HepG2 (cell line): ENCODE measurements around the gene SLC18A2. TPM values are rescaled to one million over a fixed set of nuclear protein-coding genes. Genes with fewer than 3 reads are reported as not detected.
A peak's percentile ranks its signal among the peaks of the same experiment; 100 is the strongest.

Experiments used
- AGO1 ChIP-seq: fragments of 200-400 bp; formaldehyde crosslinking; IDR thresholded peaks from 2 replicates; pipeline ENCODE4 v1.6.1; 2017; ENCODE audit warnings: mild to moderate bottlenecking, low read depth, low read length, moderate library complexity; ENCODE audit not compliant: poor library complexity, severe bottlenecking
- ATF1 ChIP-seq: IDR thresholded peaks from 2 replicates; pipeline ENCODE4 v1.6.1; 2016; ENCODE audit warnings: mild to moderate bottlenecking, control low read depth
- CEBPG ChIP-seq: IDR thresholded peaks from 2 replicates; pipeline ENCODE4 v1.6.1; 2016
- ETV6 ChIP-seq: sonication (generic); formaldehyde crosslinking; conservative IDR thresholded peaks from 2 replicates; pipeline ENCODE4 v1.4.0; 2020; ENCODE audit warnings: missing genetic modification reagents
- HMG20A ChIP-seq: IDR thresholded peaks from 2 replicates; pipeline ENCODE4 v1.6.1; 2016; ENCODE audit warnings: borderline replicate concordance
- HMGXB3 ChIP-seq: sonication (generic); formaldehyde crosslinking; IDR thresholded peaks from 2 replicates; pipeline ENCODE4 v1.4.0; 2020; ENCODE audit warnings: missing genetic modification reagents, borderline replicate concordance
- SNAPC4 ChIP-seq: sonication (generic); formaldehyde crosslinking; IDR thresholded peaks from 2 replicates; pipeline ENCODE4 v1.4.0; 2020; ENCODE audit warnings: mild to moderate bottlenecking, missing genetic modification reagents
- SP2 ChIP-seq: sonication (generic); formaldehyde crosslinking; IDR thresholded peaks from 2 replicates; pipeline ENCODE4 v1.5.1; 2020; ENCODE audit warnings: mild to moderate bottlenecking, missing genetic modification reagents
- SUZ12 ChIP-seq: fragments of 150-350 bp; IDR thresholded peaks from 2 replicates; pipeline ENCODE4 v1.6.1; 2014; ENCODE audit warnings: low read depth, low read length
- TRIM24 ChIP-seq: sonication (generic); formaldehyde crosslinking; IDR thresholded peaks from 2 replicates; pipeline ENCODE4 v1.8.0; 2022; ENCODE audit warnings: mild to moderate bottlenecking, missing genetic modification reagents
- ZBTB44 ChIP-seq: sonication (generic); formaldehyde crosslinking; IDR thresholded peaks from 2 replicates; pipeline ENCODE4 v1.4.0; 2020; ENCODE audit warnings: missing genetic modification reagents
- ZNF672 ChIP-seq: sonication (generic); formaldehyde crosslinking; IDR thresholded peaks from 2 replicates; pipeline ENCODE4 v1.8.1; 2022; ENCODE audit warnings: missing genetic modification reagents
- polyA plus RNA-seq, 8 experiments: library from polyadenylated mRNA; depleted of rRNA in 3 of 8; stranded (reverse) in 7 of 8; unstranded in 1 of 8; fragments of >200 nt; fragmentation: Illumina TruSeq in 4 of 8; extraction: Trizol in 4 of 8; gene quantifications; 2 replicates each; pipeline versions ENCODE4 v1.2.1 to v1.2.3, GENCODE V29; 2011 to 2016; ENCODE audit warnings: low read depth in 4 of 8, missing spikeins in 1 of 8, mixed read lengths in 1 of 8; ENCODE audit not compliant: insufficient read depth in 1 of 8
- total RNA-seq, 5 experiments: library from RNA; depleted of rRNA; stranded (reverse); fragments of >200 nt; fragmentation: Illumina TruSeq; extraction: Trizol; gene quantifications; 2 replicates each; pipeline ENCODE4 v1.2.3, GENCODE V29; 2016; ENCODE audit warnings: low read depth in 1 of 5
- TF ChIP-seq, protein P1 (sequence below): sonication (generic); formaldehyde crosslinking; conservative IDR thresholded peaks from 2 replicates; pipeline ENCODE4 v1.4.0; 2020; ENCODE audit warnings: mild to moderate bottlenecking, missing genetic modification reagents, moderate library complexity
- TF ChIP-seq, protein P2 (sequence below): sonication (generic); IDR thresholded peaks from 2 replicates; pipeline ENCODE4 v1.6.1; 2016; ENCODE audit warnings: low read depth, borderline replicate concordance

The SLC18A2 gene
- total and polyA plus RNA-seq, 2 of the 13 experiments (the other 11 are each of a cell fraction or from before 2014, with no cell fraction given), result not detected

- TF ChIP-seq SUZ12 (0 out of 2 replicates have a peak, but pooled peaks have one; percentile 22), CEBPG (peak; percentile 38; the same call in 1 of the 2 replicates), AGO1 (no peak), SP2 (CRISPR knock-in tag) (no peak; the same call in 1 of the 2 replicates), TRIM24 (no peak), ATF1 (CRISPR knock-in tag) (no peak), ZNF672 (CRISPR knock-in tag) (no peak), HMG20A (CRISPR knock-in tag) (no peak), ZBTB44 (CRISPR knock-in tag) (no peak), HMGXB3 (0 out of 2 replicates have a peak, but pooled peaks have one; percentile 29), SNAPC4 (CRISPR knock-in tag) (no peak), ETV6 (no peak)
- TF ChIP-seq, protein P1, sequence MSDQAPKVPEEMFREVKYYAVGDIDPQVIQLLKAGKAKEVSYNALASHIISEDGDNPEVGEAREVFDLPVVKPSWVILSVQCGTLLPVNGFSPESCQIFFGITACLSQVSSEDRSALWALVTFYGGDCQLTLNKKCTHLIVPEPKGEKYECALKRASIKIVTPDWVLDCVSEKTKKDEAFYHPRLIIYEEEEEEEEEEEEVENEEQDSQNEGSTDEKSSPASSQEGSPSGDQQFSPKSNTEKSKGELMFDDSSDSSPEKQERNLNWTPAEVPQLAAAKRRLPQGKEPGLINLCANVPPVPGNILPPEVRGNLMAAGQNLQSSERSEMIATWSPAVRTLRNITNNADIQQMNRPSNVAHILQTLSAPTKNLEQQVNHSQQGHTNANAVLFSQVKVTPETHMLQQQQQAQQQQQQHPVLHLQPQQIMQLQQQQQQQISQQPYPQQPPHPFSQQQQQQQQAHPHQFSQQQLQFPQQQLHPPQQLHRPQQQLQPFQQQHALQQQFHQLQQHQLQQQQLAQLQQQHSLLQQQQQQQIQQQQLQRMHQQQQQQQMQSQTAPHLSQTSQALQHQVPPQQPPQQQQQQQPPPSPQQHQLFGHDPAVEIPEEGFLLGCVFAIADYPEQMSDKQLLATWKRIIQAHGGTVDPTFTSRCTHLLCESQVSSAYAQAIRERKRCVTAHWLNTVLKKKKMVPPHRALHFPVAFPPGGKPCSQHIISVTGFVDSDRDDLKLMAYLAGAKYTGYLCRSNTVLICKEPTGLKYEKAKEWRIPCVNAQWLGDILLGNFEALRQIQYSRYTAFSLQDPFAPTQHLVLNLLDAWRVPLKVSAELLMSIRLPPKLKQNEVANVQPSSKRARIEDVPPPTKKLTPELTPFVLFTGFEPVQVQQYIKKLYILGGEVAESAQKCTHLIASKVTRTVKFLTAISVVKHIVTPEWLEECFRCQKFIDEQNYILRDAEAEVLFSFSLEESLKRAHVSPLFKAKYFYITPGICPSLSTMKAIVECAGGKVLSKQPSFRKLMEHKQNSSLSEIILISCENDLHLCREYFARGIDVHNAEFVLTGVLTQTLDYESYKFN, result no peak
- TF ChIP-seq, protein P2, sequence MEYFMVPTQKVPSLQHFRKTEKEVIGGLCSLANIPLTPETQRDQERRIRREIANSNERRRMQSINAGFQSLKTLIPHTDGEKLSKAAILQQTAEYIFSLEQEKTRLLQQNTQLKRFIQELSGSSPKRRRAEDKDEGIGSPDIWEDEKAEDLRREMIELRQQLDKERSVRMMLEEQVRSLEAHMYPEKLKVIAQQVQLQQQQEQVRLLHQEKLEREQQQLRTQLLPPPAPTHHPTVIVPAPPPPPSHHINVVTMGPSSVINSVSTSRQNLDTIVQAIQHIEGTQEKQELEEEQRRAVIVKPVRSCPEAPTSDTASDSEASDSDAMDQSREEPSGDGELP, result 0 out of 2 replicates have a peak, but pooled peaks have one; percentile 26
Measured at GRCh38 chr10:117216611-117217195, 24.2 kb upstream of the SLC18A2 start (continued).
